H1 (cell line): ENCODE results near the gene TLCD5. TPM values are rescaled to one million over a fixed set of nuclear protein-coding genes. Genes with fewer than 3 reads are reported as not detected.

ENCODE experiments used
- CTCF ChIA-PET: fragments of 300-600 bp; sonication (Branson Sonifier 250); formaldehyde crosslinking; loops from one replicate; lab custom pipeline; 2021; ENCODE audit not compliant: partially characterized antibody; lab: Charles Lee
- POLR2A ChIA-PET: fragments of 300-600 bp; sonication (Branson Sonifier 250); formaldehyde crosslinking; loops from one replicate; lab custom pipeline; 2021; ENCODE audit warnings: inconsistent platforms; ENCODE audit not compliant: partially characterized antibody; lab: Charles Lee
- DNase-seq, 2 experiments: peaks; one replicate each; pipeline versions ENCODE4 v3.0.0 to v3.0.0-alpha.2; 2010 to 2022; ENCODE audit warnings: low spot score in 2 of 2, low read depth in 1 of 2, mixed read lengths in 1 of 2
- FAIRE-seq: peaks from 2 replicates; lab custom pipeline; 2011; peaks lifted over from hg19 to GRCh38; lab: Jason Lieb, UNC
- H2AFZ ChIP-seq: 2 replicates; pipeline ENCODE4 v1.8.1; 2012; ENCODE audit warnings: low read length, inconsistent platforms
- H2AK5ac ChIP-seq: 2 replicates; pipeline ENCODE4 v1.6.1; 2013; ENCODE audit warnings: low read depth, low read length
- H2BK120ac ChIP-seq: replicated peaks from 2 replicates; pipeline ENCODE3; 2013; ENCODE audit warnings: low read depth, low read length, inconsistent platforms
- H2BK12ac ChIP-seq: 2 replicates; pipeline ENCODE4 v1.6.1; 2013; ENCODE audit warnings: low read depth, low read length
- H2BK15ac ChIP-seq: 2 replicates; pipeline ENCODE4 v1.6.1; 2013; ENCODE audit warnings: low read length
- H2BK20ac ChIP-seq: 2 replicates; pipeline ENCODE4 v1.6.1; 2013; ENCODE audit warnings: low read length
- H2BK5ac ChIP-seq: 2 replicates; pipeline ENCODE4 v1.6.1; 2013; ENCODE audit warnings: low read depth, low read length
- H3K14ac ChIP-seq: 2 replicates; pipeline ENCODE4 v1.6.1; 2013; ENCODE audit warnings: inconsistent platforms; ENCODE audit not compliant: insufficient read length
- H3K18ac ChIP-seq: 2 replicates; pipeline ENCODE4 v1.6.1; 2013; ENCODE audit warnings: low read length; ENCODE audit errors: extremely low read depth
- H3K23ac ChIP-seq: 2 replicates; pipeline ENCODE4 v1.6.1; 2013; ENCODE audit warnings: inconsistent platforms; ENCODE audit not compliant: insufficient read length
- H3K23me2 ChIP-seq: 2 replicates; pipeline ENCODE4 v1.6.1; 2013; ENCODE audit warnings: low read depth, low read length
- H3K27ac ChIP-seq: 2 replicates; pipeline ENCODE4 v1.6.1; 2011; ENCODE audit warnings: low read depth, low read length, inconsistent platforms
- H3K27me3 ChIP-seq, 4 experiments: replicated peaks in 1 of 4; 1 replicate in 1 of 4; 2 replicates in 3 of 4; pipeline versions ENCODE4 v1.6.1 to v1.8.1; 2011 to 2013; ENCODE audit warnings: low read length in 3 of 4, mild to moderate bottlenecking in 3 of 4, inconsistent platforms in 2 of 4, mixed read lengths in 2 of 4, moderate library complexity in 1 of 4; ENCODE audit not compliant: control insufficient read depth in 3 of 4, insufficient read depth in 3 of 4; ENCODE audit errors: extremely low read depth in 1 of 4
- H3K36me3 ChIP-seq, 4 experiments: 2 replicates each; pipeline versions ENCODE4 v1.6.1 to v1.8.1; 2011 to 2013; ENCODE audit warnings: mild to moderate bottlenecking in 4 of 4, low read length in 3 of 4, moderate library complexity in 2 of 4, control low read depth in 1 of 4, inconsistent platforms in 1 of 4; ENCODE audit not compliant: insufficient read depth in 4 of 4, control insufficient read depth in 2 of 4
- H3K4ac ChIP-seq: replicated peaks from 2 replicates; pipeline ENCODE3; 2013; ENCODE audit warnings: low read length, low read depth, mixed read lengths, inconsistent platforms; ENCODE audit not compliant: insufficient read length
- H3K4me1 ChIP-seq, 4 experiments: replicated peaks in 1 of 4; 1 replicate in 1 of 4; 2 replicates in 3 of 4; pipeline versions ENCODE4 v1.6.1 to v1.8.1; 2011 to 2013; ENCODE audit warnings: low read length in 3 of 4, inconsistent platforms in 2 of 4, mixed read lengths in 1 of 4; ENCODE audit not compliant: insufficient read depth in 4 of 4, control insufficient read depth in 3 of 4
- H3K4me2 ChIP-seq, 2 experiments: 2 replicates each; pipeline versions ENCODE4 v1.6.1 to v1.8.1; 2011 to 2013; ENCODE audit warnings: low read depth in 2 of 2, low read length in 2 of 2, control low read depth in 1 of 2, inconsistent platforms in 1 of 2, mild to moderate bottlenecking in 1 of 2; ENCODE audit not compliant: insufficient read depth in 1 of 2
- H3K4me3 ChIP-seq, 4 experiments: fragments of 200-600, 300-600 bp in 1 of 4; sonication (generic), shearing (Covaris generic), sonication (Bioruptor Twin) in 1 of 4; 2 replicates each; pipeline versions ENCODE4 v1.5.1 to v1.8.1; 2011 to 2016; ENCODE audit warnings: low read length in 4 of 4, low read depth in 3 of 4, control low read depth in 2 of 4, inconsistent platforms in 2 of 4, mild to moderate bottlenecking in 2 of 4, mixed read lengths in 1 of 4, moderate library complexity in 1 of 4; ENCODE audit not compliant: insufficient read depth in 2 of 4; ENCODE audit errors: extremely low read depth in 1 of 4
- H3K56ac ChIP-seq: replicated peaks from 2 replicates; pipeline ENCODE3; 2013; ENCODE audit warnings: low read depth, mild to moderate bottlenecking, mixed read lengths, low read length, inconsistent platforms; ENCODE audit not compliant: insufficient read length
- H3K79me1 ChIP-seq: 2 replicates; pipeline ENCODE4 v1.6.1; 2013; ENCODE audit warnings: low read depth, low read length, control low read depth
- H3K79me2 ChIP-seq, 2 experiments: 2 replicates each; pipeline versions ENCODE4 v1.6.1 to v1.8.1; 2012 to 2013; ENCODE audit warnings: low read length in 2 of 2, mild to moderate bottlenecking in 2 of 2, inconsistent platforms in 1 of 2; ENCODE audit not compliant: insufficient read depth in 2 of 2, control insufficient read depth in 1 of 2
- H3K9ac ChIP-seq, 4 experiments: replicated peaks in 1 of 4; 1 replicate in 1 of 4; 2 replicates in 3 of 4; pipeline versions ENCODE4 v1.6.1 to v1.8.1; 2011 to 2013; ENCODE audit warnings: low read depth in 3 of 4, low read length in 3 of 4, control low read depth in 2 of 4, mild to moderate bottlenecking in 2 of 4, moderate library complexity in 2 of 4, inconsistent platforms in 1 of 4; ENCODE audit errors: extremely low read depth in 1 of 4
- H3K9me3 ChIP-seq, 2 experiments: 2 replicates each; pipeline versions ENCODE4 v1.6.1 to v1.8.1; 2012 to 2013; ENCODE audit warnings: mild to moderate bottlenecking in 2 of 2, moderate library complexity in 2 of 2, control low read depth in 1 of 2, inconsistent platforms in 1 of 2, low read depth in 1 of 2, low read length in 1 of 2, mixed read lengths in 1 of 2; ENCODE audit not compliant: insufficient read depth in 2 of 2
- H4K20me1 ChIP-seq, 2 experiments: replicated peaks in 1 of 2; 2 replicates each; pipeline versions ENCODE3 to v1.8.1; 2011 to 2013; ENCODE audit warnings: inconsistent platforms in 2 of 2, low read length in 2 of 2, mild to moderate bottlenecking in 1 of 2; ENCODE audit not compliant: insufficient read depth in 2 of 2, control insufficient read depth in 1 of 2
- H4K5ac ChIP-seq: 2 replicates; pipeline ENCODE4 v1.6.1; 2013; ENCODE audit warnings: low read length, low read depth, mixed read lengths, inconsistent platforms; ENCODE audit not compliant: insufficient read length
- H4K8ac ChIP-seq: 2 replicates; pipeline ENCODE4 v1.8.0; 2013; ENCODE audit warnings: mild to moderate bottlenecking, moderate library complexity, low read length, inconsistent platforms; ENCODE audit not compliant: insufficient read depth; ENCODE audit errors: extremely low read depth
- H4K91ac ChIP-seq: replicated peaks from 2 replicates; pipeline ENCODE3; 2013; ENCODE audit warnings: low read length, mixed read lengths, inconsistent platforms; ENCODE audit not compliant: insufficient read length
- BACH1 ChIP-seq: IDR thresholded peaks from 2 replicates; pipeline ENCODE4 v1.6.1; 2012; ENCODE audit warnings: low read length, improper control_type of control experiment
- BCL11A ChIP-seq, 2 experiments: IDR thresholded peaks; one replicate each; pipeline ENCODE4 v1.6.1; 2011; ENCODE audit warnings: low read depth in 2 of 2, low read length in 2 of 2, mild to moderate bottlenecking in 2 of 2
- EZH2 ChIP-seq: fragments of 200-600 bp; sonication (generic); IDR thresholded peaks from 2 replicates; pipeline ENCODE4 v1.7.1; 2012; ENCODE audit warnings: low read depth, mild to moderate bottlenecking, moderate library complexity, low read length, inconsistent platforms; ENCODE audit not compliant: severe bottlenecking
- FOSL1 ChIP-seq: IDR thresholded peaks from 2 replicates; pipeline ENCODE4 v1.6.1; 2011; ENCODE audit warnings: mild to moderate bottlenecking, low read depth, low read length, moderate library complexity; ENCODE audit not compliant: insufficient read depth
- KDM1A ChIP-seq: fragments of 200-600, 300-600 bp; sonication (generic); IDR thresholded peaks from 2 replicates; pipeline ENCODE4 v1.7.1; 2016; ENCODE audit warnings: mild to moderate bottlenecking, low read length, borderline replicate concordance
- TBP ChIP-seq: IDR thresholded peaks from 2 replicates; pipeline ENCODE4 v1.6.1; 2011; ENCODE audit warnings: low read depth, low read length, improper control_type of control experiment
- YY1 ChIP-seq: IDR thresholded peaks from 2 replicates; pipeline ENCODE4 v1.6.1; 2011; ENCODE audit warnings: low read depth, mild to moderate bottlenecking, low read length
- whole genome bisulfite sequencing, 2 experiments: shearing (Covaris generic) in 1 of 2; methylation state at CpG; one replicate each; pipeline versions ENCODE4 v1.1.6 to v1.1.7; 2013 to 2015; ENCODE audit warnings: low lambda C conversion rate in 2 of 2, mixed read lengths in 2 of 2, inconsistent platforms in 1 of 2, low coverage in 1 of 2, missing lambda C conversion rate in 1 of 2; ENCODE audit not compliant: insufficient replicate concordance in 2 of 2, insufficient coverage in 1 of 2, insufficient read length in 1 of 2; ENCODE audit errors: extremely low coverage in 1 of 2, missing lambda C conversion rate in 1 of 2; 5-methylcytosine and 5-hydroxymethylcytosine counted together
- polyA plus RNA-seq, 7 experiments: library from polyadenylated mRNA; depleted of rRNA in 3 of 7; stranded (reverse) in 5 of 7; unstranded in 2 of 7; fragments of >200 nt in 5 of 7; fragments of 200-250 nt in 2 of 7; gene quantifications; 1 replicate in 5 of 7; 2 replicates in 1 of 7; 4 replicates in 1 of 7; pipeline versions ENCODE4 v1.2.1 to v1.2.3, GENCODE V29; 2011 to 2013; ENCODE audit warnings: missing spikeins in 2 of 7, mixed read lengths in 2 of 7
- total RNA-seq: library from RNA; stranded (reverse); fragmentation: NEBNext Ultra II Directional; extraction: Animal tissue kit (Norgen Biotek cat#: 25700); gene quantifications from 2 replicates; pipeline ENCODE4 v1.2.1, GENCODE V29; 2021
- TF ChIP-seq, protein P1 (sequence below): IDR thresholded peaks from 2 replicates; pipeline ENCODE4 v1.6.1; 2011; ENCODE audit warnings: low read depth, mild to moderate bottlenecking, low read length; ENCODE audit not compliant: insufficient read depth

TLCD5 gene
- total and polyA plus RNA-seq, 2 of the 8 experiments (the other 6 are each of a cell fraction or from before 2014, with no cell fraction given) = 9.5 to 10.1 TPM

DNA sequence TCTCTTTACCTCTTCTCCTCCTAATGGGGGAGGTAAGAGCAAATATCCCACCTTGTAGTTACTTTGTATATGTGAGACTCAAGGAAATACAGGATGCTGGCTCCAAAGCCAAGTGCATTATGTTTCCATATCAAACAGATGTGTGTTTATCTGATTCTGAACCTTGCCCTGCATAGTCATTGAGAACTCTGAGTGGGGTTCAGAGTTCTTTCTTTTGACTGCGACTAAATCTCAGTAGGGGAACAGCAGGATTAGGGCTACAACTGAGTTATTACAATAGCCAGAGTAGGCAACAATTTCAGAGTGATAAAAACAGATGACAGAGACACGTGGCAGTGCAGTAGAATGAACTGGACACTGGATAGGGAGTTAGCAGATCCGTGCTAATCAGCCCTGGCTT lies 34.1 kb upstream of the TLCD5 start:
- FAIRE-seq = no peak
- H4K20me1 ChIP-seq = no peaks in the 10 kb centered on the region
- no peaks in the 10 kb centered on the region for H3K23me2 ChIP-seq
- H3K18ac ChIP-seq = no peak overlapping the region
- H3K9me3 ChIP-seq = no peaks in the 10 kb centered on the region
- no peak overlapping the region for H3K27ac ChIP-seq
- H4K91ac ChIP-seq = no peak overlapping the region
- H3K79me1 ChIP-seq = no peaks in the 10 kb centered on the region
- ChIA-PET POLR2A (no interaction called here), CTCF (interaction anchor here (1.7 to 31.5 kb wide), 3 partner anchors 10 to 49 kb away, joined by 8 to 1412 read pairs (median 76); partner anchors contain the start of gene POU2F3)
- H2AK5ac ChIP-seq = no peak overlapping the region
- H3K4me3 ChIP-seq = no peak overlapping the region
- no peak overlapping the region for H2BK5ac ChIP-seq
- no peak overlapping the region for H3K4me2 ChIP-seq
- H3K56ac ChIP-seq = no peak overlapping the region
- H4K8ac ChIP-seq = no peak overlapping the region
- peaks cover 0 to 2% (median 0%) of the 10 kb centered on the region in 4 experiments; a peak in 3 of 7 replicates for H3K27me3 ChIP-seq
- no peaks in the 10 kb centered on the region for H3K36me3 ChIP-seq
- H2BK20ac ChIP-seq = no peak overlapping the region
- H2BK12ac ChIP-seq = no peak overlapping the region
- no peak overlapping the region for H2AFZ ChIP-seq
- H4K5ac ChIP-seq = no peak overlapping the region
- H3K79me2 ChIP-seq = no peaks in the 10 kb centered on the region
- WGBS, 2 experiments = 64% methylated on average over 3 of the region's 3 CpGs; no CpG with 5 or more reads in 1 of the 2 experiments
- H3K4ac ChIP-seq = no peak overlapping the region
- peaks cover 0 to 4% (median 2%) of the 10 kb centered on the region in 4 experiments; a peak in 3 of 7 replicates for H3K4me1 ChIP-seq
- no peak overlapping the region for H2BK15ac ChIP-seq
- TF ChIP-seq TBP (no peak), BACH1 (no peak), KDM1A (no peak), YY1 (no peak), FOSL1 (no peak), EZH2 (no peak), BCL11A (IDR thresholded peaks at IDR 0.05; ENCODE audit: low read depth in 2 of 2, low read length in 2 of 2) (no peak)
- TF ChIP-seq, protein P1, sequence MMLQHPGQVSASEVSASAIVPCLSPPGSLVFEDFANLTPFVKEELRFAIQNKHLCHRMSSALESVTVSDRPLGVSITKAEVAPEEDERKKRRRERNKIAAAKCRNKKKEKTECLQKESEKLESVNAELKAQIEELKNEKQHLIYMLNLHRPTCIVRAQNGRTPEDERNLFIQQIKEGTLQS = no peak
- no peak overlapping the region for H3K23ac ChIP-seq
- no peak for DNase-seq
- no peak overlapping the region for H3K9ac ChIP-seq
- H2BK120ac ChIP-seq = no peak overlapping the region
- H3K14ac ChIP-seq = no peak overlapping the region
